Gastrocnemius medialis (tissue), 4 donors: ENCODE results near the gene ZMYM4. TPM values are rescaled to one million over a fixed set of nuclear protein-coding genes. Genes with fewer than 3 reads are reported as not detected.

Experiments
- ATAC-seq, 2 donors: fragments of 150-250 bp; one replicate each; pipeline ENCODE4 v1.9.1; 2016
- DNase-seq, 2 donors: peaks; one replicate each; pipeline ENCODE4 v3.0.0-alpha.2; 2019
- H3K27ac ChIP-seq, 4 donors: fragments of 200-600 bp; sonication (generic); 1 replicate in 1 of 4; 2 replicates in 3 of 4; pipeline ENCODE4 v1.5.1; 2016 to 2018; ENCODE audit warnings: mild to moderate bottlenecking in 2 of 4, moderate library complexity in 1 of 4
- H3K27me3 ChIP-seq, 3 donors: fragments of 200-600 bp; sonication (generic) in 2 of 3; 1 replicate in 1 of 3; 2 replicates in 2 of 3; pipeline versions ENCODE4 v1.5.1 to v1.6.0; 2016 to 2019; ENCODE audit warnings: mild to moderate bottlenecking in 1 of 3, moderate library complexity in 1 of 3
- H3K36me3 ChIP-seq, 2 donors: fragments of 200-600 bp; sonication (generic) in 1 of 2; one replicate each; pipeline ENCODE4 v1.5.1; 2017 to 2018
- H3K4me1 ChIP-seq, 2 donors: fragments of 200-600 bp; sonication (generic) in 1 of 2; one replicate each; pipeline ENCODE4 v1.5.1; 2016 to 2017; ENCODE audit warnings: mild to moderate bottlenecking in 2 of 2
- H3K4me3 ChIP-seq, 4 donors: fragments of 200-600 bp; sonication (generic) in 3 of 4; 1 replicate in 1 of 4; 2 replicates in 3 of 4; pipeline ENCODE4 v1.5.1; 2016 to 2019; ENCODE audit warnings: mild to moderate bottlenecking in 2 of 4
- H3K9me3 ChIP-seq, 3 donors: fragments of 200-600 bp; sonication (generic) in 2 of 3; 1 replicate in 1 of 3; 2 replicates in 2 of 3; pipeline ENCODE4 v1.5.1; 2016 to 2019
- CTCF ChIP-seq, 5 experiments: fragments of 450-650 bp in 3 of 5; fragments of 200-600 bp in 2 of 5; sonication (generic) in 2 of 5; IDR thresholded peaks in 4 of 5; conservative IDR thresholded peaks in 1 of 5; 1 replicate in 4 of 5; 2 replicates in 1 of 5; pipeline ENCODE4 v1.5.1; 2016 to 2019; ENCODE audit warnings: antibody characterized with exemption in 5 of 5, mild to moderate bottlenecking in 3 of 5, moderate library complexity in 3 of 5
- POLR2A ChIP-seq, 2 donors: fragments of 450-650 bp; IDR thresholded peaks; one replicate each; pipeline ENCODE4 v1.6.1; 2017; ENCODE audit warnings: antibody characterized with exemption in 2 of 2, mild to moderate bottlenecking in 2 of 2, moderate library complexity in 2 of 2
- in situ Hi-C, 4 donors: fragments of 200-750 bp; cut with MboI; loops; one replicate each; pipeline versions ENCODE4 v1.15.0 to v1.8.0; 2017; ENCODE audit warnings: low sequenced_read_pairs in 4 of 4
- intact Hi-C: fragments of 100-400 bp; cut with DNase I; formaldehyde crosslinking; loops from one replicate; pipeline ENCODE4 v1.15.1; 2023; ENCODE audit warnings: low total_unique reads
- total RNA-seq, 4 donors: library from RNA; depleted of rRNA; stranded (reverse); fragments of >200 nt; gene quantifications; one replicate each; pipeline versions ENCODE4 v1.1.0 to v1.2.3, GENCODE V29; 2016

ZMYM4 gene
- total RNA-seq, 4 donors from 2014 or later, result 11.1 to 25.3 (median 13.7) TPM

GRCh38 chr1:35386959-35387358, 118.5 kb downstream of the ZMYM4 start:
- ATAC-seq (no peak), DNase-seq (no peak)
- Histone ChIP-seq H3K4me3 (no peak overlapping the region), H3K27me3 (no peaks in the 10 kb centered on the region), H3K4me1 (no peaks in the 10 kb centered on the region), H3K9me3 (no peaks in the 10 kb centered on the region), H3K27ac (no peak overlapping the region), H3K36me3 (peaks cover 0 to 35% of the 10 kb centered on the region in 2 donors)
- in situ Hi-C loops (no loop called here), intact Hi-C loops (no loop called here)
- TF ChIP-seq POLR2A (IDR thresholded peaks at IDR 0.05) (no peak), CTCF (IDR thresholded peaks at IDR 0.05 in 4 of 5, conservative IDR thresholded peaks at IDR 0.05 in 1 of 5) (no peak)

- Histone ChIP-seq H3K27ac (no peak overlapping the region), H3K27me3 (no peaks in the 10 kb centered on the region), H3K4me3 (no peak overlapping the region), H3K9me3 (no peaks in the 10 kb centered on the region), H3K4me1 (no peaks in the 10 kb centered on the region), H3K36me3 (peaks cover 0 to 57% of the 10 kb centered on the region in 2 donors)
- intact Hi-C loops (no loop called here), in situ Hi-C loops (no loop called here)
- ATAC-seq (no peak), DNase-seq (no peak)
- TF ChIP-seq CTCF (IDR thresholded peaks at IDR 0.05 in 4 of 5, conservative IDR thresholded peaks at IDR 0.05 in 1 of 5) (no peak), POLR2A (IDR thresholded peaks at IDR 0.05) (no peak)
Measured at GRCh38 chr1:35390600-35391494, 122.3 kb downstream of the ZMYM4 start.

GRCh38 chr1:35394386-35394785, 125.9 kb downstream of the ZMYM4 start:
- DNase-seq, result no peak
- intact Hi-C loops, result no loop called here
- Histone ChIP-seq H3K27ac (no peak overlapping the region), H3K9me3 (no peaks in the 10 kb centered on the region), H3K4me1 (no peaks in the 10 kb centered on the region), H3K4me3 (no peak overlapping the region), H3K36me3 (peaks cover 4 to 73% of the 10 kb centered on the region in 2 donors), H3K27me3 (no peaks in the 10 kb centered on the region)
- in situ Hi-C loops, result no loop called here
- no peak for TF ChIP-seq POLR2A (IDR thresholded peaks at IDR 0.05)
- no peak for TF ChIP-seq CTCF (IDR thresholded peaks at IDR 0.05 in 4 of 5, conservative IDR thresholded peaks at IDR 0.05 in 1 of 5)
- no peak for ATAC-seq

GRCh38 chr1:35398739-35399138, 130.2 kb downstream of the ZMYM4 start:
- ATAC-seq (no peak), DNase-seq (no peak)
- Histone ChIP-seq H3K4me1 (no peaks in the 10 kb centered on the region), H3K4me3 (no peak overlapping the region), H3K9me3 (no peaks in the 10 kb centered on the region), H3K27me3 (no peaks in the 10 kb centered on the region), H3K27ac (no peak overlapping the region), H3K36me3 (peaks cover 4 to 87% of the 10 kb centered on the region in 2 donors)
- in situ Hi-C loops (no loop called here), intact Hi-C loops (no loop called here)
- no peak for TF ChIP-seq CTCF (IDR thresholded peaks at IDR 0.05 in 4 of 5, conservative IDR thresholded peaks at IDR 0.05 in 1 of 5)
- TF ChIP-seq POLR2A (IDR thresholded peaks at IDR 0.05), result no peak
